ENCODE data around the gene LKAAEAR1. TPM values are rescaled to one million over a fixed set of nuclear protein-coding genes. Genes with fewer than 3 reads are reported as not detected.

LKAAEAR1 gene
- polyA plus RNA-seq, 1 donor (not counting 4 experiments of a cell fraction or from before 2014, with no cell fraction given): not detected

DNA sequence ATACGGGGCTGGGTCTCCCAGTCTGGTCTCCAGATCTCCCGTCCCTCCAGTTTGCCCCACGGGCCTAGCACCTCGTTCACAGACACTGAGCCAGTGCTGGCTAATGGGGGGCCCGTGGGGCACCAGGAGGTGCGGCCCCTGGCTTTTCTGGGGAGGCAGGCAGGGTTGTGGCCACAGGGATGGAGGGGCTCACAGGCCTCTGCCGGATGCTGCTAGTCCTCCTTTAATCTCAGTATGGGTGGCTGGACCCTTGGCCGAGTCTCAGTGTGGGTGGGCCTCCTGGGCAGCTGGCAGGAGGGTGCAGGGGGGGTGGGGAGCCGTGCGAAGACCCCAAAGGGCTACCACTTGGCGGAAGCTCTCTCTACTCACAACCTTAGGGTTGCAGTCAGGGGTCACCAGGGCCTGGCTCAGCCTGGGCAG lies 33.2 kb downstream of the LKAAEAR1 start:
- Histone ChIP-seq H4K20me1 (ENCODE audit: control insufficient read depth, extremely low read depth, insufficient read depth, low read length) (peaks cover 2% of the 10 kb centered on the region), H3K4me2 (ENCODE audit: control insufficient read depth, extremely low read depth, insufficient read depth, low read depth, low read length) (no peak overlapping the region), H3K9me3 (ENCODE audit: control insufficient read depth, low read depth, low read length) (no peaks in the 10 kb centered on the region), H3K27me3 (ENCODE audit: control insufficient read depth, extremely low read depth, insufficient read depth, low read length) (peaks cover 39% of the 10 kb centered on the region), H2AFZ (ENCODE audit: control insufficient read depth, low read length) (no peak overlapping the region), H3K27ac (ENCODE audit: control insufficient read depth, insufficient read depth, low read length) (no peak overlapping the region), H3K4me3 (ENCODE audit: control insufficient read depth in 2 of 3, extremely low read depth in 1 of 3, insufficient read depth in 2 of 3, low read depth in 1 of 3, low read length in 3 of 3) (no peak overlapping the region), H3K79me2 (ENCODE audit: control insufficient read depth, insufficient read depth, low read length) (no peaks in the 10 kb centered on the region), H3K4me1 (ENCODE audit: control insufficient read depth, extremely low read depth, insufficient read depth, low read length) (peaks cover 28% of the 10 kb centered on the region), H3K9ac (ENCODE audit: control insufficient read depth, extremely low read depth, insufficient read depth, low read length) (no peak overlapping the region), H3K36me3 (ENCODE audit: control insufficient read depth in 2 of 2, extremely low read depth in 1 of 2, insufficient read depth in 2 of 2, low read length in 2 of 2) (no peaks in the 10 kb centered on the region), H3K9me1 (ENCODE audit: control insufficient read depth, extremely low read depth, insufficient read depth, low read length) (no peaks in the 10 kb centered on the region)
- DNase-seq (ENCODE audit: low read depth, low spot score): no peak
- TF ChIP-seq, protein P1, sequence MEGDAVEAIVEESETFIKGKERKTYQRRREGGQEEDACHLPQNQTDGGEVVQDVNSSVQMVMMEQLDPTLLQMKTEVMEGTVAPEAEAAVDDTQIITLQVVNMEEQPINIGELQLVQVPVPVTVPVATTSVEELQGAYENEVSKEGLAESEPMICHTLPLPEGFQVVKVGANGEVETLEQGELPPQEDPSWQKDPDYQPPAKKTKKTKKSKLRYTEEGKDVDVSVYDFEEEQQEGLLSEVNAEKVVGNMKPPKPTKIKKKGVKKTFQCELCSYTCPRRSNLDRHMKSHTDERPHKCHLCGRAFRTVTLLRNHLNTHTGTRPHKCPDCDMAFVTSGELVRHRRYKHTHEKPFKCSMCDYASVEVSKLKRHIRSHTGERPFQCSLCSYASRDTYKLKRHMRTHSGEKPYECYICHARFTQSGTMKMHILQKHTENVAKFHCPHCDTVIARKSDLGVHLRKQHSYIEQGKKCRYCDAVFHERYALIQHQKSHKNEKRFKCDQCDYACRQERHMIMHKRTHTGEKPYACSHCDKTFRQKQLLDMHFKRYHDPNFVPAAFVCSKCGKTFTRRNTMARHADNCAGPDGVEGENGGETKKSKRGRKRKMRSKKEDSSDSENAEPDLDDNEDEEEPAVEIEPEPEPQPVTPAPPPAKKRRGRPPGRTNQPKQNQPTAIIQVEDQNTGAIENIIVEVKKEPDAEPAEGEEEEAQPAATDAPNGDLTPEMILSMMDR (optimal IDR thresholded peaks at IDR 0.05 in 1 of 3, IDR thresholded peaks at IDR 0.05 in 1 of 3, conservative IDR thresholded peaks at IDR 0.05 in 1 of 3; ENCODE audit: extremely low read depth in 1 of 3, insufficient read depth in 2 of 3, low read length in 3 of 3): no peak
- TF ChIP-seq EZH2 (IDR thresholded peaks at IDR 0.05; ENCODE audit: low read length): no peak
- FAIRE-seq: no peak
- dilution Hi-C loops (cut with MboI; ENCODE audit: extremely low pct_ligation_motif_present, low sequenced_read_pairs): no loop called here

DNA sequence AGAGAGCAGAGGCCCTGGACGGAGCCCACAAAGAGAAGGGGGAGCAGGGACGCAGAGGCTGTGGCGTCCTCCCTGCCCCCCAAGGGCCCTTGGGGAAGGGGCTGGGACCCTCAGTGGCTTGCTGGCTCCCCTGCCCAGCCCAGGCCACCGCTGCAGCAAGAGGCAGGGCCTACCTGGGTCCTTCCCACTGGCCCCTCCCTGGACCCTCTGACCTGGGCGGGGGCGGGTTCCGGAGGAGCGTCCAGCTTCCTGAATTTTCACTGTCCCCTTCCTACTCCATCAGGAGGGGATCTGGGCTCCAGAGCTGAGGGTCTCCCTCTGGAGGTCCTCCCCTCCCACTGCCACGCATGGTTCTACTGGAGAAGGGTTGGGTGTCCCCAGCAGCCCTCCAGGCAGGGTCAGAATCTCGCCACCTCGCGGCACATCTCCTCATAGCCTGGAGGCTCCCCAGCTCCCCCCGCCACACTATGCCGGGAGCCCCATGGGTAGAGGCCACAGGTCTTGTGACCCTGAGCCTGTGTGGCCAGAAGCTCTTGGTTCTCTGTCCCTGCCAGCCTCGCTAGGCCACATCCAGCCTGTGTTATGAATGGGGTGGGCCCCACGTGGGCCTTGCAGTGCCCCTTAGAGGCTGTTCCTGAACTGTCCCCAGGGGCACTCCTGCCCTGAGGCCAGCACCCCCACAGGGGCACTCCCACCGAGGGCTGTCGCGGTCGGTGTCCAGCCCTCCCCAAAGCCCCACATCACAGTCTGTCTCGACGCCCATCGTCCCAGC lies 33.8 kb downstream of the LKAAEAR1 start:
- Histone ChIP-seq H3K9ac (ENCODE audit: control insufficient read depth, extremely low read depth, insufficient read depth, low read length) (no peak overlapping the region), H3K4me2 (ENCODE audit: control insufficient read depth, extremely low read depth, insufficient read depth, low read depth, low read length) (no peak overlapping the region), H3K27ac (ENCODE audit: control insufficient read depth, insufficient read depth, low read length) (no peak overlapping the region), H3K4me3 (ENCODE audit: control insufficient read depth in 2 of 3, extremely low read depth in 1 of 3, insufficient read depth in 2 of 3, low read depth in 1 of 3, low read length in 3 of 3) (no peak overlapping the region), H3K9me3 (ENCODE audit: control insufficient read depth, low read depth, low read length) (no peaks in the 10 kb centered on the region), H2AFZ (ENCODE audit: control insufficient read depth, low read length) (no peak overlapping the region), H3K4me1 (ENCODE audit: control insufficient read depth, extremely low read depth, insufficient read depth, low read length) (peaks cover 28% of the 10 kb centered on the region), H3K36me3 (ENCODE audit: control insufficient read depth in 2 of 2, extremely low read depth in 1 of 2, insufficient read depth in 2 of 2, low read length in 2 of 2) (no peaks in the 10 kb centered on the region), H3K79me2 (ENCODE audit: control insufficient read depth, insufficient read depth, low read length) (no peaks in the 10 kb centered on the region), H3K9me1 (ENCODE audit: control insufficient read depth, extremely low read depth, insufficient read depth, low read length) (no peaks in the 10 kb centered on the region), H3K27me3 (ENCODE audit: control insufficient read depth, extremely low read depth, insufficient read depth, low read length) (peaks cover 44% of the 10 kb centered on the region), H4K20me1 (ENCODE audit: control insufficient read depth, extremely low read depth, insufficient read depth, low read length) (peaks cover 2% of the 10 kb centered on the region)
- DNase-seq (ENCODE audit: low read depth, low spot score) (no peak), FAIRE-seq (no peak)
- TF ChIP-seq EZH2 (IDR thresholded peaks at IDR 0.05; ENCODE audit: low read length): no peak
- TF ChIP-seq, protein P1 (optimal IDR thresholded peaks at IDR 0.05 in 1 of 3, IDR thresholded peaks at IDR 0.05 in 1 of 3, conservative IDR thresholded peaks at IDR 0.05 in 1 of 3; ENCODE audit: extremely low read depth in 1 of 3, insufficient read depth in 2 of 3, low read length in 3 of 3): no peak
- dilution Hi-C loops (cut with MboI; ENCODE audit: extremely low pct_ligation_motif_present, low sequenced_read_pairs): no loop called here
